Measurements from ENCODE around the gene KLHDC8B. TPM values are rescaled to one million over a fixed set of nuclear protein-coding genes. Genes with fewer than 3 reads are reported as not detected.

Gene KLHDC8B
- total RNA-seq, 6 donors from 2014 or later = 21.9 to 60.8 (median 32.7) TPM

GRCh38 chr3:49161808-49162530 is 9.4 kb upstream of the KLHDC8B start:
- DNase-seq (no peak), ATAC-seq (ENCODE audit: low FRiP score in 2 of 2) (no peak)
- Histone ChIP-seq H3K9me3 (no peaks in the 10 kb centered on the region), H3K27ac (no peak overlapping the region), H3K36me3 (peaks cover 8 to 28% (median 16%) of the 10 kb centered on the region in 4 donors), H3K4me3 (no peak overlapping the region), H3K4me1 (peaks cover 12 to 32% (median 16%) of the 10 kb centered on the region in 4 donors), H3K27me3 (no peaks in the 10 kb centered on the region)
- WGBS, 2 donors = 59 to 64% methylated on average over 3 of the region's 3 CpGs
- no peak for TF ChIP-seq EP300 (IDR thresholded peaks at IDR 0.05)
- no peak for TF ChIP-seq CTCF (IDR thresholded peaks at IDR 0.05)
- no peak for TF ChIP-seq POLR2AphosphoS5 (IDR thresholded peaks at IDR 0.05)
- TF ChIP-seq POLR2A (IDR thresholded peaks at IDR 0.05) = no peak

GRCh38 chr3:49162751-49163419 is 8.5 kb upstream of the KLHDC8B start:
- no peak overlapping the region for H3K27ac ChIP-seq
- no peak for TF ChIP-seq CTCF (IDR thresholded peaks at IDR 0.05)
- TF ChIP-seq EP300 (IDR thresholded peaks at IDR 0.05) = no peak
- no peak for TF ChIP-seq POLR2A (IDR thresholded peaks at IDR 0.05)
- TF ChIP-seq POLR2AphosphoS5 (IDR thresholded peaks at IDR 0.05) = no peak
- H3K4me1 ChIP-seq = peaks cover 12 to 32% (median 16%) of the 10 kb centered on the region in 4 donors
- H3K27me3 ChIP-seq = no peaks in the 10 kb centered on the region
- no peak overlapping the region for H3K4me3 ChIP-seq
- 95 to 97% methylated on average over 13 to 21 of the region's 21 CpGs for WGBS, 2 donors
- H3K9me3 ChIP-seq = no peaks in the 10 kb centered on the region
- no peak for DNase-seq
- peaks cover 8 to 28% (median 16%) of the 10 kb centered on the region in 4 donors for H3K36me3 ChIP-seq
- no peak for ATAC-seq (ENCODE audit: low FRiP score in 2 of 2)

GRCh38 chr3:49163609-49164008 is 7.8 kb upstream of the KLHDC8B start:
- DNase-seq (no peak), ATAC-seq (ENCODE audit: low FRiP score in 2 of 2) (no peak)
- peaks cover 8 to 28% (median 16%) of the 10 kb centered on the region in 4 donors for H3K36me3 ChIP-seq
- no peak overlapping the region for H3K27ac ChIP-seq
- TF ChIP-seq POLR2AphosphoS5 (IDR thresholded peaks at IDR 0.05) (no peak), EP300 (IDR thresholded peaks at IDR 0.05) (no peak), CTCF (IDR thresholded peaks at IDR 0.05) (no peak), POLR2A (IDR thresholded peaks at IDR 0.05) (no peak)
- H3K4me3 ChIP-seq = no peak overlapping the region
- H3K9me3 ChIP-seq = no peaks in the 10 kb centered on the region
- 90 to 94% methylated on average over 7 to 8 of the region's 8 CpGs for WGBS, 2 donors
- H3K27me3 ChIP-seq = no peaks in the 10 kb centered on the region
- peaks cover 12 to 32% (median 16%) of the 10 kb centered on the region in 4 donors for H3K4me1 ChIP-seq

GRCh38 chr3:49164983-49165720 is 6.2 kb upstream of the KLHDC8B start:
- Histone ChIP-seq H3K4me3 (peak overlapping the region; percentile 75 to 93 (median 90)), H3K4me1 (peaks cover 12 to 32% (median 16%) of the 10 kb centered on the region in 4 donors), H3K27ac (peak overlapping the region; percentile 91 to 95 (median 94)), H3K36me3 (peaks cover 8 to 28% (median 16%) of the 10 kb centered on the region in 4 donors), H3K9me3 (no peaks in the 10 kb centered on the region), H3K27me3 (no peaks in the 10 kb centered on the region)
- 35 to 38% methylated on average over 6 of the region's 6 CpGs for WGBS, 2 donors
- DNase-seq = no peak
- ATAC-seq (ENCODE audit: low FRiP score in 2 of 2) = no peak
- TF ChIP-seq EP300 (IDR thresholded peaks at IDR 0.05) (no peak), POLR2AphosphoS5 (IDR thresholded peaks at IDR 0.05) (no peak), CTCF (IDR thresholded peaks at IDR 0.05) (no peak), POLR2A (IDR thresholded peaks at IDR 0.05) (no peak)

Measured in upper lobe of left lung (tissue), 6 donors.